Measurements from ENCODE around the gene ARRDC2.
"Not testable (repeated sequence)": the region's sequence is repeated elsewhere in the genome, so short reads cannot be mapped to it uniquely, and the experiment has no call there.

ARRDC2 gene

DNA sequence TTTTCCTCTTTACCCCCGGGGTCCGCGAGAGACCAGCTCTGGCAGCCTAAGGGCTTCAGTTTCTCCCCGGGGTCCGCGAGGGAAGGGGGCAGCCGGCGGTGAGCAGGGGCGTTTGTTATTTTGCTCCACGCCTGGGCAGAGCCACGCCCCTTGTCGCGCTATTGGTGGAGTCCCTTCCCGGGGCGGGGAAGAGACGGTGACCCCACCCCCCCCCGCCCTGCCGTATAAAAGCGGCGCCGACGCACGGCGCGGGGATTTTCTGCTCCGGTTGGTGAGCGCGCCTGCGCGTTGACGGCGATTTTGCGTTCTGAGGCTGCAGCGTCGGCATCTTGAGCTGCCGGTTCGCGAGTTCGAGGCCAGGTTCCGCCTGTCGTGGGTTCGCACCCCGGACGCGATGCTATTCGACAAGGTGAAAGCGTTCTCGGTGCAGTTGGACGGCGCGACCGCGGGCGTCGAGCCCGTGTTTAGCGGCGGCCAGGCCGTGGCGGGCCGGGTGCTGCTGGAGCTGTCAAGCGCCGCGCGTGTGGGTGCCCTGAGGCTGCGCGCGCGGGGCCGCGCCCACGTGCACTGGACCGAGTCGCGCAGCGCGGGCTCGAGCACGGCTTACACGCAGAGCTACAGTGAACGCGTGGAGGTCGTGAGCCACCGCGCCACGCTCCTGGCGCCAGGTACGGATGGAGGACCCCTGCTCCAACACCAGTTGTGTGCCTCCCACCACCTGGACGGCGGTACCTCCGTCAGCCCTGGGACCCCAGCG lies at the start of gene ARRDC2:
TSS of gene ARRDC2 (plus strand) at position 254 of the 757 bp plus-strand sequence. CDS start at position 395, 141 bp downstream.
- DNase-seq, result peak; percentile 70 to 85

- no peak for DNase-seq
Measured at GRCh38 chr19:17963936-17964691, 43.9 kb upstream of the ARRDC2 start.

- no peak for DNase-seq
Measured at GRCh38 chr19:17965370-17966128, 42.4 kb upstream of the ARRDC2 start.

GRCh38 chr19:17966129-17966483 lies 41.9 kb upstream of the ARRDC2 start:
- no peak for DNase-seq

GRCh38 chr19:17966550-17967256 lies 41.3 kb upstream of the ARRDC2 start, which contains the start of gene KCNN1:
Gene KCNN1, plus strand, starts transcription at chr19:17967107. Its CDS starts 6,782 bp downstream, at chr19:17973889.
- no peak for DNase-seq

GRCh38 chr19:17967257-17968051 lies 40.5 kb upstream of the ARRDC2 start:
- DNase-seq, result no peak

DNA sequence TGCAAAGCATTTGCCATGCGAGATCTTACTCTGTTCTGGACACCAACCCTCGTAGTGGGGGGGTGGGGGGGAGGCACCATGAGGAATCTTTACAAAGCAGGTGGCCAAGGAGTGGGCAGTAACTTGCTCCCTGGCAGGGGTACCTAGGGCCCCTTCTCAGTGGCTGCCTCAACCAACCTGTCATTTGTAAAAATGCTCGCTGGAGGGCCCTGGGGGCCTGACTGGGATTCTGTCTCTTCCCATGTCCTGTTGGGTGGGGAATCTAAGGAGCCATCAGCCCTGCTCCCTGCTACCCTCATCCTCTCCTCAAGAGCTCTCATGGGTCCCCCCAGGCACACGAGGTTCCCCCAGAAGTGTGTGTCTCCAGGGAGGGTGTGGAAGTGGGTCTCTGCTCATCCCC lies 39.6 kb upstream of the ARRDC2 start:
- DNase-seq, result no peak

DNA sequence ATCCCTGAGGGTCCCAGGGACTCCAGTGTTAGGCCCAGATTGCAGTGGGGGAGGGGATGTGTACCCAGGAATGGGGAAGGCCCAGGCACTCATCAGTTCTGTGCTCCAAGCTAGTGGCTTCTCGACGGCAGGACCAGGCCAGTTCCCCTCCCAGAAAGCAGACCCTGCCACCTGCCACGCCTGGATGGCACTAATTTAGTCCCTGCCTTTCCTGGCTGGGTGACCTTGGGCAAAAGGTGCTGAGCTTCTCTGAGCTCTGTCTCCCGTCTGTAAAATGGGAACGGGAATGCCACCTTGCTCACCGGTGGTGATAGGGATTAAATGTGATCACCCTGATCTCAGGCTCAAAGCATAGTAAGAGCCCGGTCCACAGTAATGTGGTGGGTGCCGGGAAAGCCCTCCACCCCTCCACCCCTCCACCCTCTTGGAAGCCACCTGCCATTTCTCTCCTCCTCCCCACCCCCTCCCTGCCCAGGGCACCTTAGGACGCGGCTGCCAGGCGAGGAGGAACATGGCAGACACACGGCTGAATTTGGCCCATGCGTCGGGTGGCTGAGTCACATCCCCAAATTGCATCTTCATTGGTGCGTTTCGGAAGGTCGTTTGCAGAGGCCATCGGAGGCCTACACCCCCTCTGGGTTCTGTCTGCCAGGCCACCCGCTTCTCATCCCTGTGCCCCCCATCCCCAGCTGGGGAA lies 38.7 kb upstream of the ARRDC2 start:
- DNase-seq, result no peak

- no peak for DNase-seq
Measured at GRCh38 chr19:17972230-17972629, 35.7 kb upstream of the ARRDC2 start.

- DNase-seq, result no peak
Measured at GRCh38 chr19:17973759-17974158, 34.2 kb upstream of the ARRDC2 start.

- no peak for DNase-seq
Measured at GRCh38 chr19:17974551-17974950, 33.4 kb upstream of the ARRDC2 start.

- no peak for DNase-seq
Measured at GRCh38 chr19:17975032-17975431, 32.9 kb upstream of the ARRDC2 start.

GRCh38 chr19:17977021-17977420 lies 30.9 kb upstream of the ARRDC2 start:
- DNase-seq, result no peak

- no peak for DNase-seq
Measured at GRCh38 chr19:17977488-17977887, 30.5 kb upstream of the ARRDC2 start.

- DNase-seq, result no peak
Measured at GRCh38 chr19:17981611-17982010, 26.4 kb upstream of the ARRDC2 start.

DNA sequence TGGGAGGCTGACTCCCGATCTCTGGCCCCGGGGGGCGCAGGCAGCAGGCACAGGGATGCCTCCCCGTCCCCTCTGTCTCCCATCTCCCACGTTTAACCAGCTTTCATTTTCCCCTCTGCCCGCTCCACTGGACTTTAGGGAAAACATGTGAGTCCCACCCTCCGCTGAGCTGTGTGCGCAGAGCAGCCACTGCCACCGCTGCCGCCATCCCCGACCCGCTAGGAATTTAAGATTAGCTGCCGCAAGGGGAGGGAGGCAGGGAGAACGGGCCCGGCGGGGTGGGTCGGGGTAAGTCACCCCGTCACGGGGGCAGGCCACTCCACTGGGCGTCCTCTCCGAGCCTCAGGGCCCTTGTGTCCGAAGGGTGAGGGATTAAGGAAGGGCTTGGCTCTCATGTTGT lies 25.5 kb upstream of the ARRDC2 start:
- no peak for DNase-seq

- DNase-seq, result peak in 1 of 2 experiments; percentile 9
Measured at GRCh38 chr19:17985037-17985818, 22.7 kb upstream of the ARRDC2 start.

DNA sequence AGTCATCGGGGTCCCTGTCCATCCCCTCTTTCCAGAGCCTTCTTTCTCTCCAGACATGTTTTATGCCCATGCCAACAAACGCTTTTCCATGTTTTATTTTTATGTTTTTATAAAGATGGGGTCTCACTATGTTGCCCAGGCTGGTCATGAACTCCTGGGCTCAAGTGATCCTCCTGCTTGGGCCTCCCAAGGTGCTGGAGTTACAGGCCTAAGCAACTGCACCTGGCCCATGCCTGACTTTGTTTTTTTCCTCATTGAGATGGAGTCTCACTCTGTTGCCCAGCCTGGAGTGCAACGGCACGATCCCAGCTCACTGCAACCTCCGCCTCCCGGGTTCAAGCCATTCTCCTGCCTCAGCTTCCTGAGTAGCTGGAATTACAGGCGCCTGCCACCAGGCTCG lies 21.4 kb upstream of the ARRDC2 start:
- not testable (repeated sequence) for DNase-seq

GRCh38 chr19:17988161-17988560 lies 19.8 kb upstream of the ARRDC2 start:
- no peak for DNase-seq

DNA sequence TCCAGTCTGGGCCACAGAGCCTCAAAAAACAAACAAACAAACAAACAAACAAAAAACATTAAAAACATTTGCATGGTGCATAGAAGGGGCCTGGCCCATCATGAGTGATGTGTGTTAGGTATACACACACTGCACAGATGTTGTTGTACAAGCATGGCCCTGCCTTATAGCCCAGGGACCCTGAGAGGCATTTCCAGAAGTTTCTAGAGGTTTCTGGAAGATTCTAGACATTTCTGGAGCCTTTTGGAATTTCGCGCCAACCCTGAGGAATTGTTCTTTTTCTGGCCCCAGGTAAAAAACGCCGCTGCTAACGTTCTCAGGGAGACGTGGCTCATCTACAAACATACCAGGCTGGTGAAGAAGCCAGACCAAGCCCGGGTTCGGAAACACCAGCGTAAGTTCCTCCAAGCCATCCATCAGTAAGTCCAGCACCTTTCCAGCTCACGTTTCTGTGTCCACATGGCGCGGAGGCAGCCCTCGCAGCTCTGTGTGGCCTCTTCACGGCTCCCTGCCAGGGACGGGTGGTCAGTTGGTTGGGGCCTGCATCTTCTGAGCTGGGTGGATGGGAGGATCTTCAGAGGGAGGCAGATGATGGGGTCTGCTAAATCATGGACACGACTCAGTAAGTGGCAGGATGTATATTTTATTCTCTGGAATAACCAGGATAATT lies 18.4 kb upstream of the ARRDC2 start:
- no peak for DNase-seq
